Mammary epithelial cell (primary cell): ENCODE measurements around the gene TTC9.
"Not testable (repeated sequence)": the region's sequence is repeated elsewhere in the genome, so short reads cannot be mapped to it uniquely, and the experiment has no call there.

Source experiments
- CTCF ChIP-seq, 2 donors: IDR thresholded peaks in 1 of 2; conservative IDR thresholded peaks in 1 of 2; 2 replicates each; pipeline ENCODE4 v1.5.1; 2011 to 2012; ENCODE audit warnings: inconsistent platforms in 2 of 2, low read length in 2 of 2, mild to moderate bottlenecking in 2 of 2, control low read depth in 1 of 2, low read depth in 1 of 2; ENCODE audit not compliant: insufficient read depth in 1 of 2; ENCODE audit errors: extremely low read depth in 1 of 2
- EZH2 ChIP-seq: IDR thresholded peaks from 2 replicates; pipeline ENCODE4 v1.6.1; 2012; ENCODE audit warnings: low read length, inconsistent platforms, borderline replicate concordance

DNA sequence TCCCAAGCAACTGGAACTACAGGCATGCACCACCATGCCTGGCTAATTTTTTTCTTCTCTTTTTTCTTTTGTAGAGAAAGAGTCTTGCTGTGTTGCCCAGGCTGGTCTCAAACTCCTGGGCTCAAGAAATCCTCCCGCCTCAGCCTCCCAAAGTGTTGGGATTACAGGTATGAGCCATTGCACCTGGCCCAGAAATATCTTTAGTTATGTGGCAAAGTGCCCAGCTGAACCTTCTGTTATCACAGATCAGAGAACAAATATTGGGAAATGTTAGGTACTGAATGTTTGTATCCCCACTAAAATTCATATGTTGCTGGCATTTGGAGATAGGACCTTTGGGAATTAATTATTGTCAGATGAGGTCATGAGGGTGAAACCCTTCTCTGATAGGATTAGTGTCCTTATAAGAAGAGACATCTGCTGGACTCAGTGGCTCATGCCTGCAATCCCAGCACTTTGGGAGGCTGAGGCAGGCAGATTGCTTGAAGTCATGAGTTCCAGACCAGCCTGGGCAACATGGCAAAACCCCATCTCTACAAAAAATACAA lies 62.0 kb downstream of the TTC9 start:
- TF ChIP-seq EZH2; CTCF (conservative IDR thresholded peaks at IDR 0.05 in 1 of 2, IDR thresholded peaks at IDR 0.05 in 1 of 2; ENCODE audit: extremely low read depth in 1 of 2, insufficient read depth in 1 of 2, low read depth in 1 of 2, low read length in 2 of 2): not testable (repeated sequence)
